HG03175 (cell line): ENCODE measurements around the gene ZNF277.
A peak's percentile ranks its signal among the peaks of the same experiment; 100 is the strongest.

ENCODE experiments used
- ATAC-seq: cut with Tn5 transposase; IDR thresholded peaks from one replicate; pipeline ENCODE4 v1.9.1; 2021; ENCODE audit warnings: mild to moderate bottlenecking, moderate library complexity; ENCODE audit not compliant: unreplicated experiment

The ZNF277 gene

DNA sequence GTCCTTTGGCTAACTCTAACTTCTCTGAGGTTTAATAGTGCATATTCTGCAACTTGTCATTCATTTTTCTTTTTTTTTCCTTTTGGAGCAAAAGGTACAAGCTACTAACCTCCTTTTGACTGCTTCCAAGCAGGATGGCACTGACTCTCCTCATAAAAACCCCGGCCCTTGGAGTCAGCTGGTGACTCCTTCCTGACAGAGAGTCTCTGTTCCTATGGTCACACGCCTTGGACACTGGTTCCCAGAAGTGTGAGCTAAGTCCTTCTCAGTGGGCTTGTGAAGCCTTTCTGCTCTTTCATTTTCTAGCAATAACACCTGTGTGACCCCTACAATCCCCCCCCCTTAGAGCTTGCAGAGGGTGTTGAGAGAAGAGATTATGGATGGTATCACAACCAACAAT, 22.0 kb upstream of the ZNF277 start:
- no peak for ATAC-seq

- ATAC-seq = no peak
These were observed 21.3 kb upstream of the ZNF277 start for GRCh38 chr7:112185005-112185834.

DNA sequence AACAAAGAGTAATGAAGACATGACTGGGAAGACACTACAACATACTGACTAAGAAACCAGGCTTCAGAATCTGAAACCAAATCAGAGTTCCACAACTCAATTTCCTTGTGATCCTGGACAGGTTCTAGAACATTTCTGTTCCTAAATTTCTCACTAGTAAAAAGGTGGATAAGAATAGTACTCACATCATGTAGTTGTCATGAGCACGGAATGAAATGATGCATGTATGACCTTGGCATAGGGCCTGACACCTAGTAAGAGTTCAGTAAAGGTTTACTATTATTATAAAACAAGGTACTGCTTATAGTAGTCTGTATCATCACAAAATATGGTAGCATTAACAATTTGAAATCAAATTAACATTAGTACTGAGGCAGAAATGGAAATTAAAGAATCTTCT, 20.2 kb upstream of the ZNF277 start:
- ATAC-seq = no peak

- no peak for ATAC-seq
These were observed 18.2 kb upstream of the ZNF277 start for GRCh38 chr7:112188257-112188656.

- ATAC-seq = no peak
These were observed 16.8 kb upstream of the ZNF277 start for GRCh38 chr7:112189691-112190090.

DNA sequence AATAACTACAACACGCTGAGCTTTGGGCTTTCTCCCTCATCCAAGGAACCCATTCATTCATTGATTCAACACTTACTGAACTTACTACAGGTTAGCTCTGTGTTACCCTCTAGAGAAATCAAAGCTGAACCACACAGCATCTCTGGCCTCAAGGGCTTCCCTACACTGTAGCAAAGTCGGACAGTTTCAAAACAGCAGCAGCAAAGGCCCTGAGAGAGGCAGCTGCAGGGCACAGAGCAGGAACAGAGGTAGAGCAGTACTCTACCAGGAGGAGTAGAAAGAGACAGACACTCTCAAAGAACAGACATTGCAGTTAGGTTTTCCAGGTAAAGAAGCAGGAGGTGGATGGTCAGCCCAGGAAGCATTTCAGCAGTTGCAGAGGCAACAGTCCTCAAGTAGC, 16.4 kb upstream of the ZNF277 start:
- no peak for ATAC-seq

DNA sequence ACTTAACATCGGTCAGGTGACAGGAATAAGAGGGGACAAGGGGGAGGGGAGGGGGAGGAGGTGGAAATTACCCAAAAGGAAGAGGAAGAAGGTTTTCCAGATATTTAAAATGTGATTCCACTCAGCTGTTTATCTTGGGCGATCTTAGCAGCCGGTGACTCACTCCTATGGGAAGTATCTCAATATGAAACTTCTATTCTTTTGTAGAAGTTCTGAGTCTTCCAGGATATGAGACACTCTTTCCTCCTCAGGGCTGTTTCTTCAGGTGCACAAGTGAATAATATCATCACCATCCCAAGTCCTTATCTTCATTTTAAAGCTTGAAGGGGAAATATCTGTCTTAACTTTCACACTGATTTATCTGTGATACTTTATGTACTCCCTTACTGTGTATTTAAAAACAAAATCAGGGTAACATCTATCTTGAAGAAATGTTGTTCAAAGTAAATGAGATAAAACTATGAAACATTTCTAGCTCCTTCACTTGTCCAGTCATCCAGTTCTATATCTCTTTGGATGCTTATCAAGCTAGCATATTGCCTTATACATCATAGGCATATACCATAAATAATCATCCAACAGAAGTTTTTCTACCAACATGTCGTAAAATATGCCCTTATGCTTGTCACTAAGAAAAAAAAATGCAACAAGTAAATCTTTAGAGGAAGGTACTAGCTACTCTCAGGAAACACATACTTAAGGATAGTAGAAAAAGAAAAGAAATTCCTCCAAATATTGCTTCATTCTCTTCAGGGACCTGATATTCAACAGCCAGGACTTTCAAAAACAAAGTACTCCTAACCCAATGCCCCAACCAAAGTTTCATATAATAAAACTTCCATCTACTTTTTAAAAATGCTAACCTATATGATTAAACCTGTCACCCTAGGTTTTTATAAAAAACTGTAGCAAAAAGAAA, 14.0 kb upstream of the ZNF277 start:
- ATAC-seq = no peak

GRCh38 chr7:112193915-112194502, 12.5 kb upstream of the ZNF277 start:
- ATAC-seq = no peak

DNA sequence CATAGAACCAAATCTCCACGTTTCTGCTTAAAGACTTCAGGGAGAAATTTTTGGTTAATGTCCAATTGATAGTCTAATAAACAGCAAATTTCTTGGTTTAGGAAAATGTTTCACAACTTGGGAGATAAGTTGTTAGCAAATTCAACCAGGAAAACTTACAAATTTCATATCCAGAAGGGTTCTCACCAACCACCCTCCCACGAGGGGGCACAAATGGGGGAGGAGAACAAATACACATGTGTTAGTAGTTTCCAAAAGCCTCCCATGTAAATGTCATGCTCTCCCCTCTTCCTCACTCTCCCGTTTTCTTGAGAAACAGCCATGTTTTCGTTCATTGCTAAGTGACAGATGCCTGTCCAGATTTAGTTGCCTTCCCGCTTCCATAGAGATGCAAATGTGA, 10.8 kb upstream of the ZNF277 start:
- ATAC-seq = no peak

DNA sequence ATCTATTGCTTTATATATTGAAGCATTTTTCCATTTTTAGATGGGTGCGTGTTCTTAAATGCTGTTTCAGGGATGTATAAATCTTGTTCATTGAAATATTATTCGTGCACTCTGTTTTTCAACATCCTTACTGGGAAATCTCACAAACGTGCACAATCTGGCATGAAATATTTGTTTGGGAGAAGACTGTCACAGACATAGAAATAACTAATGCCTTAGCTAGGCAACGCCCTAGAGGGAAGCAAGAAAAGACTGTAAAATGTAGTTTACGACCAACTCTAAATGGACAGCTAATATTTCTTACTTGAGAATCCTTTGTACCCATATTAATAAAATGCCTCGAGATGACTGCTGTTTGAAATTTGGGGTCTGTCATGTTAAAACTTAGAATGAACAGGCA, 9.2 kb upstream of the ZNF277 start:
- no peak for ATAC-seq

DNA sequence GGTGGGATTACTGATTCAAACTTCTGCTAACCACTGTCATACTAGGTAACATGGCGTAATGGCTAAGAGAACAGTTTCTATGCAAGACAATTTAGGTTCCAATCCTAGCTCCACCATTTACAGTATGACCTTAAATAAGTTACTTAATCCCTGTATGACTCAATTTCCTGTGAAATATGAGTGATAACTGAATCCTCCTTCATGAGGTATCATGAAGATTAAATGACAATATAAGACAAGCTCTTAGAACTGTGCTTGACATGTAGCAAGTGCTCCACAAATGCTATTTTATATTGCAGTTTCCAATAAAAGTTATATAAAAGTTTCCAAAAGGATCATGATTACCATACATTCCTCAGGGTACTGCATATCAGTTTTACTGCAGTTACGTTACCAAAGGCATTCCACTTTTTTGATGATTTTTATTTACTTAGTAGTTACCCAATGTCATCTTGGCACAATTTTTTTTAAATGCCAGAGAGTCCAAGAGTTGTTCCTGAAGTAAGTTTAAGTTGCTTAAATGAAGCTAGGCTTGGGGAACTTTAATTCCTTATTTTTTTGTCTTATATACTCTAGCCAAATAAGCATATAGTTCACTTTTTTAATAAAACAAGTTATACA, 7.3 kb upstream of the ZNF277 start:
- ATAC-seq = no peak

GRCh38 chr7:112199672-112200071, 6.8 kb upstream of the ZNF277 start:
- no peak for ATAC-seq

GRCh38 chr7:112201411-112201810, 5.1 kb upstream of the ZNF277 start:
- ATAC-seq = no peak

DNA sequence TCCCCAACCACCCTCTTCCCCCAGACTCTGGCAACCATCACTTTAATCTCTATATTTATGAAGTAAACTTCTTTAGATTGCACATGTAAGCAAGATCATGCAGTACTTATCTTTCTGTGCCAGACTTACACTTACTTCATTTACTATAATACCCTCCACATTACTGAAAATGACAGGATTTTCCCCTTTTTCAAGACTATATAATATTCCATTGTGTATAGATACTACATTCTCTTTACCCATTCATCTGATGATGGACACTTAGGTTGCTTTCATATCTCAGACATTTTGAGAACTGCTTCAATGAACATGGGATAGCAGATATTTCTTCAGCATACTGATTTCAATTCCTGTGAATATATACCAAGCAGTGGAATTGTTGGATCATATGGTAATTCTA, 4.7 kb upstream of the ZNF277 start:
- ATAC-seq = no peak

- ATAC-seq = no peak
These were observed 3.7 kb upstream of the ZNF277 start for GRCh38 chr7:112202816-112203215.

DNA sequence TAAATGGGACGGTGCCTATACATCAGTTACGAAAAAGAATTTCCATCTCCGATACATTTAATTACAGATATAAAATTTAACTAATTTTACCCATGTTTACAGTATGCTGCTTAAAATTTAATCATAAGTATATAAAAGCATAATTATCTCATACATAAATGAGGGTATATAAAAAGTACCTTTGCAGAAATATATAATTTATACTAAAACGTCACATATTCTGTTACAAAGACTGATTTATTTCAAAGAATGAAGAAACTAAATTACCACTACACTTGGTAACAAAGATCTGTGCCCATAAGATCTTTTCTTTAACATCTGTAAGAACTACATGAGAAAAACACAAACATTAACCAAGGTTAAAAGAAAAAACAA, 3.1 kb upstream of the ZNF277 start:
- no peak for ATAC-seq

DNA sequence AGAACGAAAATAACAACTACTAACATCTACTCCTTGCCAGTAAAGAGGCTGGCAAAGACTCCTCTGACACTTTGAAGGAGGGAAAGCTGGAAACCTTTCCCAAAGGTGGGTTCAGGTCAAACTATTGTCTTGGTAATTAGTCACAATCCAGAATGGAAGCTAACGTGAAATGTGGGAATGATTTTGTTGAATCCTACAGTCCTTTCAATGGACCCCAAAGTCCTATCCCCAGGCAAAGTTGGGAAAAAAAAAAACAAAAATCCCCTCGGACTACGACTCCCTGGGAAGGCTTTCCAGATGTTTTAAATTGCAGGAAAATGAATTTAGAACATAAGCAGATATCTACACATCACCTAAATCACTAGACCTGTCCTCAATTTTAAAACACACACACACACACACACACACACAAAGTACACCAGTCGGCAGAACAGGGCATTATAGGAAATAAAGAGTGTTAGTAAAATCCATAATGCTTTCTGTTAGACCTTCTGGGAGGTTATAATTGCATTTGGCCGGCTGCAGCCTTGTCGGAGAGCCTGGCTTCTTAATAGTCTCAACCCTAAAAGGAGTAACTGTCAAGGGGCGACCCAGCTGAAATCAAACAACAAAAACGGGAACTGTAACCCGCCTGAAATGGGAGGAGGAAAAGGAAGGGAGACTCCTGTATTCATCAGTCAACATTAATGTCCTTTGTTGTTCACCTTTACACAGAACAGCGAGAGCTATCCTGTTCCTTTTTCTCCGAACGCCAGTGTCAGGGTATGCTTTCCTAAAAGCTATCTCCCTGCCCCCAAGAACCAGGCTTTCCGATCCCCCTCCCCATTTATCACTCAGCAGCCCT, 1.8 kb upstream of the ZNF277 start:
- ATAC-seq = no peak

DNA sequence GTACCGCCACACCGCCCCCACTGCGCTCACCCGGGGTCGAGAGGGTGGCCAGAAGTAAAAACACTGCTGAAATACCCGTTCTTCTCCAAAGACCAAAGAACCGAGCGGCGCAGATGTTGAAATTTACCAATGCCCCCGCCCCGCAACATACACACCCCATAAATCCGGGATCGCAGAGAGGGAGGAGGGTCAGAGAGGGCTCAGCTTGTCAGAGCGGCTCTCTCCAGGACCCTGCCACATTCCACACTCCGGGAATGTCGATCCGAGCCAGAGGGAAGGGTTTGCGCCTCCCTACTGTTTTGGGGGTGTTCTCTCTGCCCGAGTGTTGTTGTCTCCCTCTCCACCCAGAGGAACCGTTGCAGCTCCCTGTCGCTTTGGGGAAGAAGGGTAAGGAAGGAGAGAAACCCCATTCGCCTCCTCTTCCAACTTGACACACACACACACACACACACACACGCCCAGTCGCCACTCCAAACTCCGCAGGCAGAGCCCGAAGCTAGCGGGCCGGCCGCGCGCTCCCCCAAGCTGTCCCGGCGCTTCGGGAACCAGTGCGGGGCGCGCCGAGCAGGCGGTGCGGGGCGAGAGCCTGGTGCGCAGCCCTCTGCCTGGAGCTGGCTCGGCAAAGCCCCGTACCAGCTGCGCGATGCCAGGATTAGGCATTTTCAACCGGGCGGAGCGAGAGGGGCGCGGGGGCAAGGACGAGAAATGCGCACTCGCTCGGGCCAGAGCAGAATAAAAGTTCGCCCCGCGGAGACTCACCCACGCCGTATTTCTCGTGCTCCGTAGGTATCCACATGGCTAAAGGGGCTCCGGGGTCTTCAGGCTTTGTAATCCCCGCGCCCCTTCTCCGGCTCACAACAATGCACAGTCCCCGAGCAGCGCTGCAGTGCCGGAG, 905 bp upstream of the ZNF277 start:
- ATAC-seq = peak; percentile 10

- no peak for ATAC-seq
These were observed 597 bp downstream of the ZNF277 start for GRCh38 chr7:112206991-112207592.
